HEK293 (cell line): ENCODE data around the gene ADCK2.

Experiments
- ATF2 ChIP-seq: fragments of 450-650 bp; formaldehyde crosslinking; IDR thresholded peaks from 2 replicates; pipeline ENCODE4 v1.5.1; 2016; ENCODE audit warnings: missing biosample characterization, missing genetic modification characterization, low read depth
- HIC1 ChIP-seq: fragments of 450-650 bp; formaldehyde crosslinking; IDR thresholded peaks from 2 replicates; pipeline ENCODE4 v1.5.1; 2016; ENCODE audit warnings: missing biosample characterization, missing genetic modification characterization
- IKZF3 ChIP-seq: fragments of 450-650 bp; IDR thresholded peaks from 2 replicates; pipeline ENCODE4 v1.5.0; 2018; ENCODE audit warnings: missing biosample characterization, mild to moderate bottlenecking, missing genetic modification characterization, moderate library complexity
- MYNN ChIP-seq: fragments of 450-650 bp; formaldehyde crosslinking; IDR thresholded peaks from 2 replicates; pipeline ENCODE4 v1.5.1; 2016; ENCODE audit warnings: missing biosample characterization, missing genetic modification characterization, borderline replicate concordance
- PRDM10 ChIP-seq: fragments of 450-650 bp; formaldehyde crosslinking; IDR thresholded peaks from 2 replicates; pipeline ENCODE4 v1.5.1; 2016; ENCODE audit warnings: missing biosample characterization, missing genetic modification characterization
- TRIM28 ChIP-seq: IDR thresholded peaks from 2 replicates; pipeline ENCODE4 v1.6.1; 2011; ENCODE audit warnings: low read length, control low read depth, borderline replicate concordance
- TSHZ1 ChIP-seq: fragments of 450-650 bp; formaldehyde crosslinking; IDR thresholded peaks from 2 replicates; pipeline ENCODE4 v1.5.1; 2016; ENCODE audit warnings: missing biosample characterization, missing genetic modification characterization, borderline replicate concordance
- YY2 ChIP-seq: fragments of 450-650 bp; formaldehyde crosslinking; IDR thresholded peaks from 2 replicates; pipeline ENCODE4 v1.5.1; 2016; ENCODE audit warnings: missing biosample characterization, missing genetic modification characterization
- ZBTB20 ChIP-seq: fragments of 450-650 bp; formaldehyde crosslinking; IDR thresholded peaks from 2 replicates; pipeline ENCODE4 v1.5.1; 2016; ENCODE audit warnings: missing biosample characterization, missing genetic modification characterization
- ZFP69B ChIP-seq: fragments of 450-650 bp; formaldehyde crosslinking; IDR thresholded peaks from 2 replicates; pipeline ENCODE4 v1.5.1; 2016; ENCODE audit warnings: missing biosample characterization, missing genetic modification characterization
- ZNF132 ChIP-seq: fragments of 450-650 bp; formaldehyde crosslinking; IDR thresholded peaks from 2 replicates; pipeline ENCODE4 v1.5.1; 2017; ENCODE audit warnings: missing biosample characterization, missing genetic modification characterization, borderline replicate concordance
- ZNF133 ChIP-seq: fragments of 450-650 bp; formaldehyde crosslinking; IDR thresholded peaks from 2 replicates; pipeline ENCODE4 v1.5.1; 2016; ENCODE audit warnings: missing biosample characterization, missing genetic modification characterization
- ZNF155 ChIP-seq: fragments of 450-650 bp; formaldehyde crosslinking; IDR thresholded peaks from 2 replicates; pipeline ENCODE4 v1.5.1; 2016; ENCODE audit warnings: missing biosample characterization, missing genetic modification characterization
- ZNF175 ChIP-seq: fragments of 450-650 bp; formaldehyde crosslinking; IDR thresholded peaks from 2 replicates; pipeline ENCODE4 v1.5.1; 2016; ENCODE audit warnings: missing biosample characterization, missing genetic modification characterization
- ZNF24 ChIP-seq: fragments of 450-650 bp; formaldehyde crosslinking; IDR thresholded peaks from 2 replicates; pipeline ENCODE4 v1.5.1; 2016; ENCODE audit warnings: missing biosample characterization, missing genetic modification characterization
- ZNF248 ChIP-seq: fragments of 450-650 bp; formaldehyde crosslinking; IDR thresholded peaks from 2 replicates; pipeline ENCODE4 v1.5.1; 2017; ENCODE audit warnings: missing biosample characterization, missing genetic modification characterization
- ZNF26 ChIP-seq: fragments of 450-650 bp; formaldehyde crosslinking; IDR thresholded peaks from 2 replicates; pipeline ENCODE4 v1.5.1; 2016; ENCODE audit warnings: missing biosample characterization, missing genetic modification characterization
- ZNF366 ChIP-seq: fragments of 450-650 bp; formaldehyde crosslinking; conservative IDR thresholded peaks from 2 replicates; pipeline ENCODE4 v1.5.1; 2016; ENCODE audit warnings: missing biosample characterization, missing genetic modification characterization
- ZNF391 ChIP-seq: fragments of 450-650 bp; formaldehyde crosslinking; IDR thresholded peaks from 2 replicates; pipeline ENCODE4 v1.5.1; 2016; ENCODE audit warnings: low read depth, missing biosample characterization, missing genetic modification characterization, borderline replicate concordance
- ZNF398 ChIP-seq: fragments of 450-650 bp; formaldehyde crosslinking; IDR thresholded peaks from 2 replicates; pipeline ENCODE4 v1.5.1; 2017; ENCODE audit warnings: missing biosample characterization, missing genetic modification characterization
- ZNF426 ChIP-seq: fragments of 450-650 bp; formaldehyde crosslinking; IDR thresholded peaks from 2 replicates; pipeline ENCODE4 v1.5.1; 2017; ENCODE audit warnings: missing biosample characterization, missing genetic modification characterization, mild to moderate bottlenecking, inconsistent platforms, moderate library complexity
- ZNF510 ChIP-seq: fragments of 450-650 bp; formaldehyde crosslinking; IDR thresholded peaks from 2 replicates; pipeline ENCODE4 v1.5.1; 2018; ENCODE audit warnings: mild to moderate bottlenecking, missing genetic modification characterization, missing biosample characterization; ENCODE audit not compliant: insufficient replicate concordance
- ZXDB ChIP-seq: fragments of 450-650 bp; formaldehyde crosslinking; IDR thresholded peaks from 2 replicates; pipeline ENCODE4 v1.5.1; 2016; ENCODE audit warnings: missing biosample characterization, missing genetic modification characterization

ADCK2 gene

GRCh38 chr7:140625908-140626868, 46.6 kb upstream of the ADCK2 start (continued):
- no peak for TF ChIP-seq ZNF26 (tag by site-specific recombination)
- TF ChIP-seq ZXDB (tag by site-specific recombination): peak; percentile 73; the same call in 1 of the 2 replicates
- TF ChIP-seq ZNF426 (tag by site-specific recombination): no peak
- TF ChIP-seq MYNN (tag by site-specific recombination): no peak
- 0 out of 2 replicates have a peak, but pooled peaks have one; percentile 35 for TF ChIP-seq ZNF391
- peak; percentile 12; the same call in 1 of the 2 replicates for TF ChIP-seq IKZF3
- TF ChIP-seq ZNF24 (tag by site-specific recombination): no peak
- TF ChIP-seq ZNF248 (tag by site-specific recombination): no peak
- peak; percentile 51; the same call in 1 of the 2 replicates for TF ChIP-seq ZFP69B
- no peak for TF ChIP-seq ZNF175 (tag by site-specific recombination)
- TF ChIP-seq ZNF398 (tag by site-specific recombination): peak; percentile 99
- TF ChIP-seq ZNF133 (tag by site-specific recombination): no peak
- TF ChIP-seq ZNF132: no peak
- TF ChIP-seq YY2 (tag by site-specific recombination): peak; percentile 23; the same call in 1 of the 2 replicates
- peak; percentile 78; the same call in 1 of the 2 replicates for TF ChIP-seq ATF2 (tag by site-specific recombination)
- peak; percentile 84 for TF ChIP-seq PRDM10 (tag by site-specific recombination)
- TF ChIP-seq ZNF366 (tag by site-specific recombination): peak; percentile 96
- TF ChIP-seq TSHZ1 (tag by site-specific recombination): no peak
- no peak for TF ChIP-seq ZNF155 (tag by site-specific recombination)
- TF ChIP-seq ZNF510 (tag by site-specific recombination): no peak
- TF ChIP-seq HIC1 (tag by site-specific recombination): peak; percentile 92
- TF ChIP-seq ZBTB20: peak; percentile 81
- TF ChIP-seq TRIM28: peak; percentile 53; the same call in 1 of the 2 replicates
